ENCODE results near the gene PPP6R2. TPM values are rescaled to one million over a fixed set of nuclear protein-coding genes. Genes with fewer than 3 reads are reported as not detected.

Gene PPP6R2
- total and polyA plus RNA-seq, 2 donors (not counting 3 experiments of a cell fraction or from before 2014, with no cell fraction given), result 38.6 to 54.6 TPM

DNA sequence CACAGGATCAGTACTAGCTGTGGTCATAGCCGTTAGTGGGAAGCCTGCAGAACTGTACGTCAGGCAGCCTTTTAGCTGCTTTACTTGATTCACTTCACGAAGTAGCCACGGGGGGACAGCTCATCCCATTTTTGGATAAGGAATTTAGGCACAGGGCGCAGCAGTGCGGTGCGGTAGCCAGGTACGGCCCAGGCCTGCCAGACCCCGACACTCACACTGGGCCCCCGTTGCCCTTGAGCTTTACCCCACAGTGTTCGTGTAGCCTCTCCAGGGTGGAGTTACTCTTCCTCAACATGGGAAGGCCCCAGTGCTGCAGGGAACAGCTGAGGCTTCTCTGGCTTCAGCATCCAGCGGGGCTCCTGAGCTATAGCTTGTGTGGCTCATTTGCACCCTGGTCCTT lies 72.3 kb downstream of the PPP6R2 start:
- POLR2A ChIA-PET, result no interaction called here
- Histone ChIP-seq H3K4me3 (replicated peaks in 1 of 3; ENCODE audit: insufficient read depth in 1 of 3, low read depth in 1 of 3, low read length in 3 of 3) (no peak overlapping the region), H3K9me3 (replicated peaks; ENCODE audit: control insufficient read depth, insufficient read depth, low read length) (no peaks in the 10 kb centered on the region), H3K79me2 (ENCODE audit: control insufficient read depth, insufficient read depth, low read length) (no peaks in the 10 kb centered on the region), H3K36me3 (ENCODE audit: control insufficient read depth in 2 of 2, extremely low read depth in 1 of 2, insufficient read depth in 2 of 2, low read length in 2 of 2) (peaks cover 19 to 55% of the 10 kb centered on the region in 2 experiments), H3K9ac (replicated peaks; ENCODE audit: extremely low read depth, insufficient read depth, low read length) (no peak overlapping the region), H2AFZ (ENCODE audit: low read depth, low read length) (no peak overlapping the region), H3K4me2 (ENCODE audit: insufficient read depth, low read length) (no peak overlapping the region), H3K27me3 (ENCODE audit: control insufficient read depth in 2 of 2, insufficient read depth in 2 of 2, low read length in 2 of 2) (no peaks in the 10 kb centered on the region), H3K9me1 (replicated peaks; ENCODE audit: control insufficient read depth, extremely low read depth, insufficient read depth, low read length) (no peaks in the 10 kb centered on the region), H3K27ac (ENCODE audit: insufficient read depth, low read depth, low read length) (no peak overlapping the region), H4K20me1 (replicated peaks; ENCODE audit: control insufficient read depth, extremely low read depth, insufficient read depth, low read length) (no peaks in the 10 kb centered on the region), H3K4me1 (ENCODE audit: control insufficient read depth, extremely low read depth, insufficient read depth, low read length) (no peaks in the 10 kb centered on the region)
- intact Hi-C loops (cut with micrococcal nuclease), result no loop called here
- no TSS peak for BruUV-seq (replicated peaks)
- TF ChIP-seq CTCF (IDR thresholded peaks at IDR 0.05; ENCODE audit: extremely low read depth in 1 of 2, insufficient read depth in 1 of 2, low read depth in 1 of 2, low read length in 2 of 2) (no peak), MAX (IDR thresholded peaks at IDR 0.05; ENCODE audit: insufficient read depth, insufficient read length) (no peak), POLR2A (IDR thresholded peaks at IDR 0.05; ENCODE audit: low read depth, low read length) (no peak), POLR2AphosphoS5 (IDR thresholded peaks at IDR 0.05; ENCODE audit: insufficient read depth, low read depth, low read length) (no peak), GATA2 (IDR thresholded peaks at IDR 0.05; ENCODE audit: insufficient read depth, insufficient read length, low read depth, low read length) (no peak), JUN (IDR thresholded peaks at IDR 0.05; ENCODE audit: borderline replicate concordance, insufficient read depth, insufficient read length, low read depth) (no peak), MYC (IDR thresholded peaks at IDR 0.05; ENCODE audit: low read depth, low read length) (no peak), EZH2 (IDR thresholded peaks at IDR 0.05; ENCODE audit: borderline replicate concordance, low read depth, low read length, severe bottlenecking) (no peak), FOS (IDR thresholded peaks at IDR 0.05; ENCODE audit: borderline replicate concordance, insufficient read depth, low read length) (no peak)
- dilution Hi-C loops (cut with MboI; ENCODE audit: extremely low pct_ligation_motif_present, low sequenced_read_pairs), result no loop called here
- FAIRE-seq, result no peak
- DNase-seq (ENCODE audit: low read depth, low spot score), result no peak
- CTCF ChIA-PET, result interaction anchor here (0.6 to 1.1 kb wide), 4 partner anchors 11 to 174 kb away, joined by 3 read pairs; no protein-coding TSS in a partner anchor
